Ovary (tissue), 3 donors: ENCODE measurements around the gene B3GALT4.

Experiments used
- EP300 ChIP-seq: sonication (generic); formaldehyde crosslinking; IDR thresholded peaks from one replicate; pipeline ENCODE4 v1.6.1; 2017; ENCODE audit warnings: antibody characterized with exemption
- POLR2A ChIP-seq: fragments of 450-650 bp; IDR thresholded peaks from one replicate; pipeline ENCODE4 v1.6.1; 2017; ENCODE audit warnings: antibody characterized with exemption, mild to moderate bottlenecking, moderate library complexity
- TF ChIP-seq, protein P1 (sequence below), 3 donors: fragments of 450-650 bp in 2 of 3; fragments of 200-600 bp in 1 of 3; IDR thresholded peaks; one replicate each; pipeline versions ENCODE4 v1.5.1 to v1.8.0; 2016 to 2022; ENCODE audit warnings: antibody characterized with exemption in 3 of 3, mild to moderate bottlenecking in 1 of 3
- donor health status: DM: no; HTN: no; CAD: no.

DNA sequence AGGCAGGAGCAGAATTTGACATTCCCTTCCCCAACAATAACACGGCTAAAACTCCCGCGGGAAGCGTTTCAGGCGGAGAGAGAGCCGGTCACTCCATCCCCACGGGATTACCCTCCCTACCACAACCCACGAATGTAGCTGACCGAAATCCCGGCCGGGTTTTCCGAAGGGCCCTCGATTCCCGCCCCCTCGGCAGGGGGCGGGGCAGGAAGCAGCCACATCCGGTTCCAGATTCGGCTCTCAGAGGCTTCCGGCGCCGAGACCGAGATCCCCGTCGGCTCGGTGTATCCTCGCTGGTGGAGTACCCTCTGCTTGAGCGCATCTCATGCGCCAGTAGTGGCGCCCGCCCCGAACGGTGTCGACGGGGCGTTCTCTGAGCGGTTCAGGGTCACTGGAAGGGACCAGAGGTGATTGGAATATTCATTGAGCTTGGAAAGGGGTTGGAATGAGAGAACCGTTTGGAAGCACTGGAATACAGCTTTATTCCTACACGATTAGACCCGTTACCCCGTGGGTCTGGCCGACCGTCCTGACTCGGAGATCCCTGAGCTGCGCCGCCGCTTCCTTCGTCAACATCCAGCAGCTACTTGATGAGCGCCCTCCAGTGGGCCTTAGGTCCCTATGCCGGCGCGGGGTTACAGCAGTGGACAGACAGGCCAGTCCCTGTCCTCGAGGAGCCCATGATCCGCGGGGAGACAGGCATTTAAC is 22.5 kb downstream of the B3GALT4 start:
- TF ChIP-seq EP300 (peak; percentile 9), POLR2A (peak; percentile 77)
- TF ChIP-seq, protein P1, sequence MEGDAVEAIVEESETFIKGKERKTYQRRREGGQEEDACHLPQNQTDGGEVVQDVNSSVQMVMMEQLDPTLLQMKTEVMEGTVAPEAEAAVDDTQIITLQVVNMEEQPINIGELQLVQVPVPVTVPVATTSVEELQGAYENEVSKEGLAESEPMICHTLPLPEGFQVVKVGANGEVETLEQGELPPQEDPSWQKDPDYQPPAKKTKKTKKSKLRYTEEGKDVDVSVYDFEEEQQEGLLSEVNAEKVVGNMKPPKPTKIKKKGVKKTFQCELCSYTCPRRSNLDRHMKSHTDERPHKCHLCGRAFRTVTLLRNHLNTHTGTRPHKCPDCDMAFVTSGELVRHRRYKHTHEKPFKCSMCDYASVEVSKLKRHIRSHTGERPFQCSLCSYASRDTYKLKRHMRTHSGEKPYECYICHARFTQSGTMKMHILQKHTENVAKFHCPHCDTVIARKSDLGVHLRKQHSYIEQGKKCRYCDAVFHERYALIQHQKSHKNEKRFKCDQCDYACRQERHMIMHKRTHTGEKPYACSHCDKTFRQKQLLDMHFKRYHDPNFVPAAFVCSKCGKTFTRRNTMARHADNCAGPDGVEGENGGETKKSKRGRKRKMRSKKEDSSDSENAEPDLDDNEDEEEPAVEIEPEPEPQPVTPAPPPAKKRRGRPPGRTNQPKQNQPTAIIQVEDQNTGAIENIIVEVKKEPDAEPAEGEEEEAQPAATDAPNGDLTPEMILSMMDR (IDR thresholded peaks at IDR 0.05): peak in 2 of 3 donors; percentile 52 to 66
